Spleen (tissue), 7 donors: ENCODE data around the gene KCNJ9.

Experiments
- POLR2A ChIP-seq, 3 donors: fragments of 450-650 bp; IDR thresholded peaks; one replicate each; pipeline ENCODE4 v1.5.1; 2017; ENCODE audit warnings: antibody characterized with exemption in 3 of 3, mild to moderate bottlenecking in 1 of 3
- TF ChIP-seq, protein P1 (sequence below), 11 experiments: fragments of 200-600 bp in 7 of 11; fragments of 450-650 bp in 4 of 11; sonication (generic) in 4 of 11; IDR thresholded peaks in 8 of 11; conservative IDR thresholded peaks in 3 of 11; 1 replicate in 7 of 11; 2 replicates in 4 of 11; pipeline versions ENCODE4 v1.4.0 to v1.8.0; 2016 to 2021; ENCODE audit warnings: antibody characterized with exemption in 11 of 11, inconsistent platforms in 4 of 11, mild to moderate bottlenecking in 1 of 11
- donor health status: DM: no; HTN: no; CAD: no; lungs with moderate emphysema.
- donor health status: DM: no; HTN: no; CAD: no.
- donor health status: DM: no; HTN: no; CAD: no.

DNA sequence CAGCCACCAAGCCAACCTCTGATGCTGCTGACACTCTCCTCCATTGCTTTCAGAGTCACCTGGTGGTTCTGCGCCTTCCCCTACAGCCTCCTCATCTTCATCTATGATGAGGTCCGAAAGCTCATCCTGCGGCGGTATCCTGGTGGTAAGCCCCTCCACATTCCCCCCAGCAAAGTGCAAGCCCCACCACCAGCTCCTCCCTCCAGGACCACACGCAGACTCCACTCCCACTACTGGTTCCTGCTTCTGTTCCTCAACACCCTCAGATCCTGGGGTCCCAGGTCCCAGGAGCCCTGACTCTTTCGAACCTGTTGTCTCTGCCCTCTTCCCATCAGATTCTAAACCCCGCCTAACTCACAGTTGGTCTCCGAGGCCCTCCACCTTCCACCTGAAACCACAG lies 58.5 kb downstream of the KCNJ9 start:
- TF ChIP-seq, protein P1, sequence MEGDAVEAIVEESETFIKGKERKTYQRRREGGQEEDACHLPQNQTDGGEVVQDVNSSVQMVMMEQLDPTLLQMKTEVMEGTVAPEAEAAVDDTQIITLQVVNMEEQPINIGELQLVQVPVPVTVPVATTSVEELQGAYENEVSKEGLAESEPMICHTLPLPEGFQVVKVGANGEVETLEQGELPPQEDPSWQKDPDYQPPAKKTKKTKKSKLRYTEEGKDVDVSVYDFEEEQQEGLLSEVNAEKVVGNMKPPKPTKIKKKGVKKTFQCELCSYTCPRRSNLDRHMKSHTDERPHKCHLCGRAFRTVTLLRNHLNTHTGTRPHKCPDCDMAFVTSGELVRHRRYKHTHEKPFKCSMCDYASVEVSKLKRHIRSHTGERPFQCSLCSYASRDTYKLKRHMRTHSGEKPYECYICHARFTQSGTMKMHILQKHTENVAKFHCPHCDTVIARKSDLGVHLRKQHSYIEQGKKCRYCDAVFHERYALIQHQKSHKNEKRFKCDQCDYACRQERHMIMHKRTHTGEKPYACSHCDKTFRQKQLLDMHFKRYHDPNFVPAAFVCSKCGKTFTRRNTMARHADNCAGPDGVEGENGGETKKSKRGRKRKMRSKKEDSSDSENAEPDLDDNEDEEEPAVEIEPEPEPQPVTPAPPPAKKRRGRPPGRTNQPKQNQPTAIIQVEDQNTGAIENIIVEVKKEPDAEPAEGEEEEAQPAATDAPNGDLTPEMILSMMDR (IDR thresholded peaks at IDR 0.05 in 8 of 11, conservative IDR thresholded peaks at IDR 0.05 in 3 of 11): no peak
- TF ChIP-seq POLR2A (IDR thresholded peaks at IDR 0.05): no peak
